Posterior cingulate gyrus (tissue), 11 donors: ENCODE results near the gene LILRB3.
"Not testable (repeated sequence)": the region's sequence is repeated elsewhere in the genome, so short reads cannot be mapped to it uniquely, and the experiment has no call there.

Experiments
- DNase-seq, 10 donors: peaks; one replicate each; pipeline versions ENCODE4 v3.0.0 to v3.0.0-alpha.2; 2020 to 2021; ENCODE audit warnings: mixed read lengths in 3 of 10
- intact Hi-C: fragments of 100-400 bp; cut with DNase I; formaldehyde crosslinking; loops from one replicate; pipeline ENCODE4 v1.15.1; 2023

Gene LILRB3

GRCh38 chr19:54243809-54244208, 21.0 kb upstream of the LILRB3 start:
- intact Hi-C loops, DNase-seq: not testable (repeated sequence)

GRCh38 chr19:54242646-54243045, 19.8 kb upstream of the LILRB3 start, which contains the start of gene LILRA6:
TSS of gene LILRA6 (minus strand) at chr19:54242790.
- intact Hi-C loops, DNase-seq: not testable (repeated sequence)

GRCh38 chr19:54242234-54242633, 19.4 kb upstream of the LILRB3 start:
- DNase-seq, intact Hi-C loops: not testable (repeated sequence)

- intact Hi-C loops = not testable (repeated sequence)
- DNase-seq = peak in 1 of 10 donors; percentile 13
Measured at GRCh38 chr19:54240372-54241336, 17.8 kb upstream of the LILRB3 start.

- intact Hi-C loops = not testable (repeated sequence)
- peak in 1 of 10 donors; percentile 21 for DNase-seq
Measured at GRCh38 chr19:54239491-54240371, 16.9 kb upstream of the LILRB3 start.

GRCh38 chr19:54233941-54234340, 11.1 kb upstream of the LILRB3 start:
- intact Hi-C loops = loop anchor here (5.0 kb wide), 1 partner anchor 47 kb away; the partner anchor contains the start of gene MBOAT7
- no peak for DNase-seq

- intact Hi-C loops = loop anchor here (1.0 to 5.0 kb wide), 2 partner anchors 44 to 63 kb away; partner anchors contain the start of gene MBOAT7
- peak; percentile 77 to 98 (median 90) for DNase-seq
Measured at GRCh38 chr19:54231077-54231931, 8.5 kb upstream of the LILRB3 start.

- no peak for DNase-seq
- intact Hi-C loops = loop anchor here (5.0 kb wide), 1 partner anchor 43 kb away; the partner anchor contains the start of gene MBOAT7
Measured at GRCh38 chr19:54230031-54230430, 7.2 kb upstream of the LILRB3 start.

GRCh38 chr19:54229146-54229545, 6.3 kb upstream of the LILRB3 start:
- no peak for DNase-seq
- intact Hi-C loops = no loop called here

GRCh38 chr19:54224619-54225018, 1.8 kb upstream of the LILRB3 start:
- intact Hi-C loops, DNase-seq: not testable (repeated sequence)

GRCh38 chr19:54223937-54224281, 1.1 kb upstream of the LILRB3 start:
- intact Hi-C loops, DNase-seq: not testable (repeated sequence)

GRCh38 chr19:54223277-54223936, 600 bp upstream of the LILRB3 start:
- DNase-seq, intact Hi-C loops: not testable (repeated sequence)

GRCh38 chr19:54221947-54222346, 860 bp downstream of the LILRB3 start:
- DNase-seq, intact Hi-C loops: not testable (repeated sequence)

GRCh38 chr19:54219702-54220101, 3.1 kb downstream of the LILRB3 start:
- DNase-seq, intact Hi-C loops: not testable (repeated sequence)

- intact Hi-C loops = no loop called here
Measured at GRCh38 chr19:54218960-54219661, 3.7 kb downstream of the LILRB3 start.

GRCh38 chr19:54218259-54218658, 4.5 kb downstream of the LILRB3 start:
- peak in 1 of 10 donors; percentile 59 for DNase-seq
- intact Hi-C loops = no loop called here

More at GRCh38 chr19:54218960-54219661, 3.7 kb downstream of the LILRB3 start:
- peak in 1 of 10 donors; percentile 78 for DNase-seq

GRCh38 chr19:54217517-54218247, 5.1 kb downstream of the LILRB3 start:
- DNase-seq = peak in 1 of 10 donors; percentile 35
- intact Hi-C loops = not testable (repeated sequence)

- intact Hi-C loops = no loop called here
- DNase-seq = peak in 2 of 10 donors; percentile 15 to 51
Measured at GRCh38 chr19:54216869-54217268, 5.9 kb downstream of the LILRB3 start.
